GM12878 (cell line): ENCODE data around the gene BCAN. TPM values are rescaled to one million over a fixed set of nuclear protein-coding genes. Genes with fewer than 3 reads are reported as not detected.

Source experiments
- ATAC-seq: fragments of 200-7000 bp; cut with Tn5 transposase; 3 replicates; pipeline ENCODE4 v1.9.1; 2020; ENCODE audit warnings: mild to moderate bottlenecking, moderate library complexity
- BruUV-seq: library from RNA; stranded (reverse); fragments of 400-500 nt; replicated peaks from 2 replicates; lab custom pipeline; 2021; lab: Mats Ljungman, UMichigan
- CTCF ChIA-PET: fragments of 300-600 bp; sonication (Branson Sonifier 250); formaldehyde crosslinking; extraction: SDS; loops from one replicate; lab custom pipeline; 2021; ENCODE audit warnings: inconsistent platforms; lab: Yijun Ruan, JAX
- POLR2A ChIA-PET: fragments of 350-600 bp; formaldehyde crosslinking; extraction: SDS; loops from one replicate; lab custom pipeline; 2021; ENCODE audit warnings: inconsistent platforms; lab: Charles Lee
- RAD21 ChIA-PET: fragments of 300-600 bp; sonication (Branson Sonifier 250); formaldehyde crosslinking; loops from one replicate; lab custom pipeline; 2023; ENCODE audit warnings: antibody characterized with exemption; ENCODE audit not compliant: unreplicated experiment; lab: Charles Lee
- SMC1A ChIA-PET: fragments of 300-600 bp; sonication (Branson Sonifier 250); formaldehyde crosslinking; loops from one replicate; lab custom pipeline; 2023; ENCODE audit not compliant: unreplicated experiment, uncharacterized antibody; lab: Charles Lee
- DNase-seq: peaks from one replicate; pipeline ENCODE4 v3.0.0-alpha.2; 2011; ENCODE audit warnings: low read depth, low spot score
- FAIRE-seq: peaks from 3 replicates; lab custom pipeline; 2011; peaks lifted over from hg19 to GRCh38; lab: Jason Lieb, UNC
- H2AFZ ChIP-seq: 2 replicates; pipeline ENCODE4 v1.6.0; 2011; ENCODE audit warnings: low read depth, low read length, control low read depth; ENCODE audit not compliant: control insufficient read depth
- H3K27ac ChIP-seq: 2 replicates; pipeline ENCODE4 v1.5.1; 2011; ENCODE audit warnings: control low read depth; ENCODE audit not compliant: control insufficient read depth, insufficient read depth
- H3K27me3 ChIP-seq, 2 experiments: replicated peaks in 1 of 2; 2 replicates each; pipeline versions ENCODE4 v1.6.0 to v1.6.1; 2011; ENCODE audit warnings: low read length in 1 of 2; ENCODE audit not compliant: control insufficient read depth in 2 of 2, insufficient read depth in 2 of 2
- H3K36me3 ChIP-seq, 2 experiments: 2 replicates each; pipeline ENCODE4 v1.5.1; 2011; ENCODE audit warnings: low read length in 1 of 2; ENCODE audit not compliant: control insufficient read depth in 2 of 2, insufficient read depth in 2 of 2
- H3K4me1 ChIP-seq: 2 replicates; pipeline ENCODE4 v1.6.1; 2011; ENCODE audit warnings: mild to moderate bottlenecking, low read length, moderate library complexity, mixed read lengths; ENCODE audit not compliant: control insufficient read depth, insufficient read depth
- H3K4me2 ChIP-seq: 2 replicates; pipeline ENCODE4 v1.6.0; 2011; ENCODE audit warnings: control low read depth; ENCODE audit not compliant: control insufficient read depth, insufficient read depth
- H3K4me3 ChIP-seq: fragments of 200-600 bp; sonication (generic); 2 replicates; pipeline ENCODE4 v1.5.1; 2016
- H3K79me2 ChIP-seq: 2 replicates; pipeline ENCODE4 v1.6.0; 2011; ENCODE audit warnings: low read length; ENCODE audit not compliant: control insufficient read depth, insufficient read depth
- H3K9ac ChIP-seq: 2 replicates; pipeline ENCODE4 v1.8.0; 2011; ENCODE audit warnings: low read length, control low read depth, mixed read lengths; ENCODE audit not compliant: control insufficient read depth, insufficient read depth
- H3K9me3 ChIP-seq: replicated peaks from 3 replicates; pipeline ENCODE4 v1.5.1; 2011; ENCODE audit warnings: mild to moderate bottlenecking, low read length; ENCODE audit not compliant: control insufficient read depth, insufficient read depth
- H4K20me1 ChIP-seq: 2 replicates; pipeline ENCODE4 v1.6.0; 2011; ENCODE audit not compliant: control insufficient read depth, insufficient read depth
- BRCA1 ChIP-seq: IDR thresholded peaks from 2 replicates; pipeline ENCODE4 v1.6.1; 2011; ENCODE audit warnings: low read depth, low read length, improper control_type of control experiment
- CHD1 ChIP-seq: IDR thresholded peaks from 2 replicates; pipeline ENCODE4 v1.6.1; 2012; ENCODE audit warnings: low read depth, low read length, improper control_type of control experiment
- HDGF ChIP-seq: fragments of 450-650 bp; IDR thresholded peaks from 2 replicates; pipeline ENCODE4 v1.6.1; 2016; ENCODE audit warnings: antibody characterized with exemption
- IKZF2 ChIP-seq, 2 experiments: fragments of 450-650 bp; IDR thresholded peaks; 2 replicates each; pipeline ENCODE4 v1.6.1; 2017; ENCODE audit warnings: mild to moderate bottlenecking in 2 of 2, moderate library complexity in 2 of 2
- IRF4 ChIP-seq: IDR thresholded peaks from 2 replicates; pipeline ENCODE4 v1.6.1; 2011; ENCODE audit warnings: low read depth, low read length
- MEF2A ChIP-seq: IDR thresholded peaks from 2 replicates; pipeline ENCODE4 v1.6.1; 2011; ENCODE audit warnings: low read depth, mild to moderate bottlenecking, low read length, moderate library complexity; ENCODE audit not compliant: insufficient read depth
- MTA2 ChIP-seq: fragments of 450-650 bp; IDR thresholded peaks from 2 replicates; pipeline ENCODE4 v1.6.1; 2016; ENCODE audit warnings: low read depth, mild to moderate bottlenecking, moderate library complexity
- NFYA ChIP-seq: IDR thresholded peaks from 2 replicates; pipeline ENCODE4 v1.6.1; 2011; ENCODE audit warnings: low read depth, mild to moderate bottlenecking, low read length, improper control_type of control experiment, borderline replicate concordance
- POU2F2 ChIP-seq: IDR thresholded peaks from 3 replicates; pipeline ENCODE4 v1.6.1; 2011; ENCODE audit warnings: low read depth, mild to moderate bottlenecking, low read length, borderline replicate concordance
- RAD21 ChIP-seq: IDR thresholded peaks from 2 replicates; pipeline ENCODE4 v1.6.1; 2011; ENCODE audit warnings: mild to moderate bottlenecking, low read depth, low read length, moderate library complexity; ENCODE audit not compliant: insufficient read depth
- RELA ChIP-seq: fragments of 450-650 bp; IDR thresholded peaks from 2 replicates; pipeline ENCODE4 v1.8.0; 2014; ENCODE audit warnings: borderline replicate concordance; ENCODE audit not compliant: partially characterized antibody
- TCF7 ChIP-seq: IDR thresholded peaks from 2 replicates; pipeline ENCODE4 v1.6.1; 2014; ENCODE audit warnings: antibody characterized with exemption, borderline replicate concordance
- YY1 ChIP-seq: IDR thresholded peaks from 2 replicates; pipeline ENCODE4 v1.6.1; 2011; ENCODE audit warnings: low read depth, mild to moderate bottlenecking, low read length
- WGBS: methylation state at CpG from one replicate; pipeline ENCODE4 v1.1.6; 2016; ENCODE audit warnings: low lambda C conversion rate; ENCODE audit not compliant: insufficient replicate concordance, insufficient coverage; ENCODE audit errors: missing lambda C conversion rate; 5-methylcytosine and 5-hydroxymethylcytosine counted together
- in situ Hi-C: fragments of 300-500 bp; cut with MboI; formaldehyde crosslinking; loops from 9 replicates; pipeline ENCODE4 v1.14.3; 2018; ENCODE audit warnings: mixed read lengths
- intact Hi-C: fragments of 100-400 bp; cut with micrococcal nuclease; formaldehyde crosslinking; loops from one replicate; pipeline ENCODE4 v1.14.2; 2022; ENCODE audit not compliant: unreplicated experiment
- polyA plus RNA-seq, 11 experiments: library from polyadenylated mRNA; depleted of rRNA in 4 of 11; unstranded in 6 of 11; stranded (reverse) in 5 of 11; fragments of >200 nt; fragmentation: Nextera tagmentation in 4 of 11; fragmentation: Illumina TruSeq in 1 of 11; extraction: Ambion mirVana in 4 of 11; extraction: Trizol in 1 of 11; gene quantifications; 1 replicate in 1 of 11; 2 replicates in 10 of 11; pipeline versions ENCODE4 v1.2.1 to v1.2.3, GENCODE V29; 2011 to 2016; ENCODE audit warnings: inconsistent platforms in 2 of 11, missing spikeins in 2 of 11, low read depth in 1 of 11
- total RNA-seq, 4 experiments: library from RNA; depleted of rRNA in 3 of 4; stranded (reverse); fragments of >200 nt in 3 of 4; fragmentation: Illumina TruSeq in 1 of 4; extraction: Trizol in 1 of 4; gene quantifications; 2 replicates each; pipeline versions ENCODE4 v1.2.1 to v1.2.3, GENCODE V29; 2013 to 2021
- TF ChIP-seq, protein P1 (sequence below): IDR thresholded peaks from 2 replicates; pipeline ENCODE4 v1.6.1; 2012; ENCODE audit warnings: low read length, inconsistent platforms
- TF ChIP-seq, protein P2 (sequence below): fragments of 150-350 bp; IDR thresholded peaks from 2 replicates; pipeline ENCODE4 v1.6.1; 2016; ENCODE audit warnings: low read depth, low read length
- TF ChIP-seq, protein P3 (sequence below): IDR thresholded peaks from 2 replicates; pipeline ENCODE4 v1.6.1; 2012; ENCODE audit warnings: low read depth, low read length, improper control_type of control experiment
- TF ChIP-seq, protein P4 (sequence below): fragments of 450-650 bp; conservative IDR thresholded peaks from 2 replicates; pipeline ENCODE4 v1.6.1; 2017; ENCODE audit warnings: mild to moderate bottlenecking, moderate library complexity

BCAN gene
- total and polyA plus RNA-seq, 10 of the 15 experiments (the other 5 are each of a cell fraction or from before 2014, with no cell fraction given) = 0.05 to 1.3 (median 0.18) TPM; not detected in 1

DNA sequence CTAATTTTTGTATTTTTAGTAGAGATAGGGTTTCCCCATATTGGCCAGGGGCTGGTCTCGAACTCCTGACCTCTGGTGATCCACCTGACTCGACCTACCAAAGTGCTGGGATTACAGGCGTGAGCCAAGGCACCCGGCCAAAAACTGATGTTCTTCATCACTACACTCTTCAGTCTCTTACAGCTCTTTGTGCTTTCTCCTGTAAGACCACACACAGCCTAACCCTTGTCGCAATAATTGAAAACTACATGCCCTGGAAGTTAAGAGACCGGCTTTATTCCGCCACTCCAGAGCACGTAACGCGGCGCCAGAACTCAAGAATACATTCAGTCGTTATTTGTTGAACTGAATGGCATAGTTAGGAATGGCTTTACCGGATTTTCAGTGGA lies 41.2 kb upstream of the BCAN start:
- DNase-seq = no peak
- no peaks in the 10 kb centered on the region for H3K9me3 ChIP-seq
- peak overlapping the region; percentile 97 for H3K4me2 ChIP-seq
- TSS peak; percentile 72 for BruUV-seq
- H3K27me3 ChIP-seq = no peaks in the 10 kb centered on the region
- FAIRE-seq = peak; percentile 7
- ChIA-PET RAD21 (interaction anchor here (0.8 to 3.2 kb wide), 7 partner anchors 9 to 143 kb away, joined by 3 to 18 read pairs (median 4); partner anchors contain the start of gene NAXE), CTCF (interaction anchor here (0.8 to 5.0 kb wide), 11 partner anchors 8 to 374 kb away, joined by 3 to 49 read pairs (median 5); partner anchors contain the start of genes NAXE and TTC24), POLR2A (interaction anchor here (0.6 to 4.3 kb wide), 5 partner anchors 9 to 1406 kb away, joined by 3 to 39 read pairs (median 3); partner anchors contain the start of gene NAXE), SMC1A (interaction anchor here (0.8 to 7.7 kb wide), 8 partner anchors 9 to 155 kb away, joined by 3 to 47 read pairs (median 4); partner anchors contain the start of gene NAXE)
- H2AFZ ChIP-seq = peak overlapping the region; percentile 100
- H3K27ac ChIP-seq = peak overlapping the region; percentile 93
- intact Hi-C loops = loop anchor here (5.0 to 10.0 kb wide), 2 partner anchors 93 to 116 kb away; no protein-coding TSS in a partner anchor
- peak; percentile 6 for ATAC-seq
- peaks cover 9% of the 10 kb centered on the region for H3K4me1 ChIP-seq
- no peaks in the 10 kb centered on the region for H4K20me1 ChIP-seq
- H3K4me3 ChIP-seq = peak overlapping the region; percentile 82
- H3K79me2 ChIP-seq = peaks cover 32% of the 10 kb centered on the region
- H3K36me3 ChIP-seq = peaks cover 17 to 19% of the 10 kb centered on the region in 2 experiments; a peak in 3 of 4 replicates
- WGBS = under 1% methylated on average over 13 of the region's 13 CpGs
- H3K9ac ChIP-seq = peak overlapping the region; percentile 97
- in situ Hi-C loops = loop anchor here (10.0 kb wide), 1 partner anchor 146 kb away; no protein-coding TSS in a partner anchor
- no peak for TF ChIP-seq CHD1
- TF ChIP-seq, protein P1, sequence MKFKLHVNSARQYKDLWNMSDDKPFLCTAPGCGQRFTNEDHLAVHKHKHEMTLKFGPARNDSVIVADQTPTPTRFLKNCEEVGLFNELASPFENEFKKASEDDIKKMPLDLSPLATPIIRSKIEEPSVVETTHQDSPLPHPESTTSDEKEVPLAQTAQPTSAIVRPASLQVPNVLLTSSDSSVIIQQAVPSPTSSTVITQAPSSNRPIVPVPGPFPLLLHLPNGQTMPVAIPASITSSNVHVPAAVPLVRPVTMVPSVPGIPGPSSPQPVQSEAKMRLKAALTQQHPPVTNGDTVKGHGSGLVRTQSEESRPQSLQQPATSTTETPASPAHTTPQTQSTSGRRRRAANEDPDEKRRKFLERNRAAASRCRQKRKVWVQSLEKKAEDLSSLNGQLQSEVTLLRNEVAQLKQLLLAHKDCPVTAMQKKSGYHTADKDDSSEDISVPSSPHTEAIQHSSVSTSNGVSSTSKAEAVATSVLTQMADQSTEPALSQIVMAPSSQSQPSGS = no peak
- no peak for TF ChIP-seq RAD21
- TF ChIP-seq, protein P2, sequence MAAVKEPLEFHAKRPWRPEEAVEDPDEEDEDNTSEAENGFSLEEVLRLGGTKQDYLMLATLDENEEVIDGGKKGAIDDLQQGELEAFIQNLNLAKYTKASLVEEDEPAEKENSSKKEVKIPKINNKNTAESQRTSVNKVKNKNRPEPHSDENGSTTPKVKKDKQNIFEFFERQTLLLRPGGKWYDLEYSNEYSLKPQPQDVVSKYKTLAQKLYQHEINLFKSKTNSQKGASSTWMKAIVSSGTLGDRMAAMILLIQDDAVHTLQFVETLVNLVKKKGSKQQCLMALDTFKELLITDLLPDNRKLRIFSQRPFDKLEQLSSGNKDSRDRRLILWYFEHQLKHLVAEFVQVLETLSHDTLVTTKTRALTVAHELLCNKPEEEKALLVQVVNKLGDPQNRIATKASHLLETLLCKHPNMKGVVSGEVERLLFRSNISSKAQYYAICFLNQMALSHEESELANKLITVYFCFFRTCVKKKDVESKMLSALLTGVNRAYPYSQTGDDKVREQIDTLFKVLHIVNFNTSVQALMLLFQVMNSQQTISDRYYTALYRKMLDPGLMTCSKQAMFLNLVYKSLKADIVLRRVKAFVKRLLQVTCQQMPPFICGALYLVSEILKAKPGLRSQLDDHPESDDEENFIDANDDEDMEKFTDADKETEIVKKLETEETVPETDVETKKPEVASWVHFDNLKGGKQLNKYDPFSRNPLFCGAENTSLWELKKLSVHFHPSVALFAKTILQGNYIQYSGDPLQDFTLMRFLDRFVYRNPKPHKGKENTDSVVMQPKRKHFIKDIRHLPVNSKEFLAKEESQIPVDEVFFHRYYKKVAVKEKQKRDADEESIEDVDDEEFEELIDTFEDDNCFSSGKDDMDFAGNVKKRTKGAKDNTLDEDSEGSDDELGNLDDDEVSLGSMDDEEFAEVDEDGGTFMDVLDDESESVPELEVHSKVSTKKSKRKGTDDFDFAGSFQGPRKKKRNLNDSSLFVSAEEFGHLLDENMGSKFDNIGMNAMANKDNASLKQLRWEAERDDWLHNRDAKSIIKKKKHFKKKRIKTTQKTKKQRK = no peak
- TF ChIP-seq, protein P3, sequence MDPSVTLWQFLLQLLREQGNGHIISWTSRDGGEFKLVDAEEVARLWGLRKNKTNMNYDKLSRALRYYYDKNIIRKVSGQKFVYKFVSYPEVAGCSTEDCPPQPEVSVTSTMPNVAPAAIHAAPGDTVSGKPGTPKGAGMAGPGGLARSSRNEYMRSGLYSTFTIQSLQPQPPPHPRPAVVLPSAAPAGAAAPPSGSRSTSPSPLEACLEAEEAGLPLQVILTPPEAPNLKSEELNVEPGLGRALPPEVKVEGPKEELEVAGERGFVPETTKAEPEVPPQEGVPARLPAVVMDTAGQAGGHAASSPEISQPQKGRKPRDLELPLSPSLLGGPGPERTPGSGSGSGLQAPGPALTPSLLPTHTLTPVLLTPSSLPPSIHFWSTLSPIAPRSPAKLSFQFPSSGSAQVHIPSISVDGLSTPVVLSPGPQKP = no peak
- TF ChIP-seq, protein P4, sequence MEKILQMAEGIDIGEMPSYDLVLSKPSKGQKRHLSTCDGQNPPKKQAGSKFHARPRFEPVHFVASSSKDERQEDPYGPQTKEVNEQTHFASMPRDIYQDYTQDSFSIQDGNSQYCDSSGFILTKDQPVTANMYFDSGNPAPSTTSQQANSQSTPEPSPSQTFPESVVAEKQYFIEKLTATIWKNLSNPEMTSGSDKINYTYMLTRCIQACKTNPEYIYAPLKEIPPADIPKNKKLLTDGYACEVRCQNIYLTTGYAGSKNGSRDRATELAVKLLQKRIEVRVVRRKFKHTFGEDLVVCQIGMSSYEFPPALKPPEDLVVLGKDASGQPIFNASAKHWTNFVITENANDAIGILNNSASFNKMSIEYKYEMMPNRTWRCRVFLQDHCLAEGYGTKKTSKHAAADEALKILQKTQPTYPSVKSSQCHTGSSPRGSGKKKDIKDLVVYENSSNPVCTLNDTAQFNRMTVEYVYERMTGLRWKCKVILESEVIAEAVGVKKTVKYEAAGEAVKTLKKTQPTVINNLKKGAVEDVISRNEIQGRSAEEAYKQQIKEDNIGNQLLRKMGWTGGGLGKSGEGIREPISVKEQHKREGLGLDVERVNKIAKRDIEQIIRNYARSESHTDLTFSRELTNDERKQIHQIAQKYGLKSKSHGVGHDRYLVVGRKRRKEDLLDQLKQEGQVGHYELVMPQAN = no peak
- no peak for TF ChIP-seq POU2F2
- TF ChIP-seq HDGF = no peak
- TF ChIP-seq MTA2 = no peak
- no peak for TF ChIP-seq MEF2A
- no peak for TF ChIP-seq TCF7
- no peak for TF ChIP-seq BRCA1
- no peak for TF ChIP-seq IKZF2 (IDR thresholded peaks at IDR 0.05)
- TF ChIP-seq RELA = no peak
- no peak for TF ChIP-seq IRF4
- TF ChIP-seq YY1 = no peak
- no peak for TF ChIP-seq NFYA
